T-helper 2 cell treated with Interferon-gamma antibody and Interleukin-4, amounts not matched to agents 5 μg/mL and 100 μg/mL, for 36 hours (primary cell): ENCODE results near the gene COPZ2.
A peak's percentile ranks its signal among the peaks of the same experiment; 100 is the strongest.

ENCODE experiments used
- DNase-seq: peaks from one replicate; pipeline ENCODE4 v3.0.0; 2021; ENCODE audit warnings: low spot score
- H3K27ac Mint-ChIP-seq: one replicate; pipeline ENCODE4 v1.8.0; 2021; ENCODE audit warnings: mild to moderate bottlenecking, mixed read lengths
- H3K27me3 Mint-ChIP-seq: one replicate; pipeline ENCODE4 v1.8.0; 2021; ENCODE audit warnings: low read depth, mixed read lengths
- H3K36me3 Mint-ChIP-seq: one replicate; pipeline ENCODE4 v1.8.0; 2021; ENCODE audit warnings: low read depth, mixed read lengths
- H3K4me1 Mint-ChIP-seq: one replicate; pipeline ENCODE4 v1.8.0; 2021; ENCODE audit warnings: low read depth, mixed read lengths
- H3K4me3 Mint-ChIP-seq: one replicate; pipeline ENCODE4 v1.8.0; 2022; ENCODE audit warnings: mild to moderate bottlenecking, moderate library complexity, mixed read lengths
- H3K9me3 Mint-ChIP-seq: one replicate; pipeline ENCODE4 v1.8.0; 2021; ENCODE audit warnings: mixed read lengths

COPZ2 gene

DNA sequence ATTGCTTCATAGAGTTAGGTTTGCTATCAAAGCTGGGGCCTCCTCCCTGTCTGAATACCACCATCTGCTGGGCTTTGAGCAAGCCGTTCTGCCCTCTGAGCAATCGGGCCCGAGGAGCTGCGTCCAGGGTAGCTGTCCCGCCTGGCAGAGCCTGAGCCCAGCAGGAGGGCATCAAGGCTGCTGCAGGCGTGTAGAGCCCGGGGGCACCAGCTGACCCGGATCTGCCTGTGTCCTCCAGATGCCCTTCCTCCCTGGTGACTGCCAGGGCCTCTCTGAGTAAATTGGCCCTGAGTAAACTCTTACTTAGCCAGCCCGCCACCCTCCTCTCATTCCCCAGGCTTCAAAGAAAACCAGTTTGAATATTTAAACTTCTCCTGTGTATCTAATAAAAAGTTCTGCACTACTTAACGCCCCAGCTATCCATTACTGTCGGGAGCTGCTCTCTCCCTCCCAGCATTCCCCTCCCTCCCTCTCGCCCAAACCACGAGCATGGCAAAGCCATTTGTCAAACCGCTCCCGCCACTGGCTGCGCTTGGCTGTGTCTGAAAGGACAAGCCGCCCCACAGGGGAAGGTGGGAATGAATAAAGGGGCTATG is 50.3 kb downstream of the COPZ2 start:
- H3K4me1 Mint-ChIP-seq = peaks cover 17% of the 10 kb centered on the region
- H3K27me3 Mint-ChIP-seq = peaks cover 4% of the 10 kb centered on the region
- H3K36me3 Mint-ChIP-seq = peaks cover 19% of the 10 kb centered on the region
- H3K9me3 Mint-ChIP-seq = no peaks in the 10 kb centered on the region
- no peak overlapping the region for H3K4me3 Mint-ChIP-seq
- DNase-seq = no peak
- no peak overlapping the region for H3K27ac Mint-ChIP-seq

DNA sequence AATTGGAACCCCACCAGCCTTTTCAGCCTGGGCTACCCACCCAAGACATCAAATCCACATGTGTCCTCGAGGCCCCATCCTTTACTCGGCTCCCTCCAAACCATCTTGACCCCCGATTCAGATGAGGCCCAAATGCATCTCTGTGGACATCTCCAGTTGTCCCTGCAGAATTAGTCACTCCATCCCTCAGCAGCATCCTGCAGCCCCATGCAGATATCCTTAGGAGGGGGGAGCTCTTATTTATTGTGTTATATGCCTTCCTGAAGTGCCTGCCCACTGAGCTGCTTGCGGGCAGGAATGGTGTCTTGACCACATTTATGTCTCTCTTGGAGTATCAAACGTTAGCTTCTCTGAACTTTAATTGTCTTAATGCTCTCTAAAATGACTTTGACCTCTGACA is 51.1 kb downstream of the COPZ2 start:
- Mint-ChIP-seq H3K9me3 (no peaks in the 10 kb centered on the region), H3K27me3 (no peaks in the 10 kb centered on the region), H3K36me3 (peaks cover 19% of the 10 kb centered on the region), H3K27ac (no peak overlapping the region), H3K4me3 (no peak overlapping the region), H3K4me1 (peaks cover 17% of the 10 kb centered on the region)
- no peak for DNase-seq

DNA sequence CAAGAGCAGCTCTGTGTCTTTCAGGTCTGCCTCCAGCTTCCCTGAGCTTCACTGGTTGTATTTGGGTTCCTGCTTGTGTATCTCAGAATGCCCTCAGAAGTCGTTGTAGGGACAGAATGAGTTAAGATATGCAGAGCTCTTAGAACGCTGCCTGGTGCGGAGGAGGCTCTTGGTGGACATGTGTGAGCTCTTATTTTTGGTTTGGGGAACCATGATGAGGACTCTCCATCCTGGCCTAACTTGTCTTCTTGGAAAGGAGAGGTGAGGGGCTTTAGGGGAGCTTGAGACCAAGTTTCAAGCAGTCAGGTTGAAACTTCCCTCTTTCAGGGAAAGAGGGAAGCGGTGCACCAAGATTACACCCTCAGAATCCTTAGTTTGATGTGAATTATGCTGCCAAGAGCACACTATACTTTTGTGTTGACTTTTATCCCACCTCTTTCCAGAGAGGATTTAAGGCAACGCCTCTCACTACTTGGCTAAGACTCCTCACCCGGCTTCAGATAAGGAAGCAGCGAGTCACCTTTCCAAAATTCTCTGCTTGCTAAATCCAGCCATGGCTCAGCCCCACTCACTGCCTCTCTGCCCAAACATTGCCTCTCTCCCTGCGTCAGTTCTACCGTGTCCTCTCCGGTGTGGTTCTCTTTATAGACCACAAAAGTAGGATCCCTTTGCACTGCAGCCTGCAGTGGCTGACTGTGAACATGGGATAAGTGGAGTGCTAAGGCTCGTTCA is 53.9 kb downstream of the COPZ2 start:
- no peak for DNase-seq
- Mint-ChIP-seq H3K27ac (no peak overlapping the region), H3K9me3 (no peaks in the 10 kb centered on the region), H3K36me3 (peaks cover 39% of the 10 kb centered on the region), H3K27me3 (no peaks in the 10 kb centered on the region), H3K4me1 (peaks cover 13% of the 10 kb centered on the region), H3K4me3 (no peak overlapping the region)

DNA sequence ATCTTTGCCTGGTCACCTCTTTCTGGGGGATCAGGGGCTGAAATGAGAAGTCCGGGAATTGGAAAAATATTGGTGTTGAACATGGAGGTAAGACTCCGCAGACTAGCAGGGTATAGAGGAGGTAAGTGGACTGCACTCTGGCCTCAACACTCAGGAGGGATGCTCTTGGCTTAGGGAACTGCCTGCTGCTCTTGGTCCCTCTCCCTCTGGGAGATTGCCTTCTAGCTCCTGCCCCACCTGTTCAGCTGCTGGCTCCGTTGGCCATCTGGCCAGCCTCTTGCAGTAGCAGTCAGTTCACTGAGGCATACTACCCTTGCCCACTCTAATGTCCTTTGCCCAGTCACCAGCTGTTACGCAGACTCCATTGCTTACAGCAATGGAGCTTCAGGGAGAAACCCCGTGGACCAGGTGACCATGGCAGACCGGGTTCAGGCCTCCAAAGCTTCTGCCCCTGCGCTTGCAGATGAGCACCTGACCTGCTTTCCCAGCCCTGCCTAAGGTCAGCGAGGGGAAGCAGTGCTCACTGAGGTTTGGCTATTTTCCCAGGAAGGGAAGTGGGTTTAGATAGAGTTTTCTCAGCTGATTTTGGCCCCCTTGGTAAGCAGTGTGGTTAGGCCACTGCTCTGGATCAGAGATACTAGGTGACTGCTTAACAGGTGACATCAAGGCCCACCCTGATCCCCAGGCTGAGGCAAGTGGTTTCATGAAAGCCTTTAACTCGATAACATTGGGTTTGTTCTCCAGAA is 54.8 kb downstream of the COPZ2 start:
- peaks cover 44% of the 10 kb centered on the region for H3K36me3 Mint-ChIP-seq

DNA sequence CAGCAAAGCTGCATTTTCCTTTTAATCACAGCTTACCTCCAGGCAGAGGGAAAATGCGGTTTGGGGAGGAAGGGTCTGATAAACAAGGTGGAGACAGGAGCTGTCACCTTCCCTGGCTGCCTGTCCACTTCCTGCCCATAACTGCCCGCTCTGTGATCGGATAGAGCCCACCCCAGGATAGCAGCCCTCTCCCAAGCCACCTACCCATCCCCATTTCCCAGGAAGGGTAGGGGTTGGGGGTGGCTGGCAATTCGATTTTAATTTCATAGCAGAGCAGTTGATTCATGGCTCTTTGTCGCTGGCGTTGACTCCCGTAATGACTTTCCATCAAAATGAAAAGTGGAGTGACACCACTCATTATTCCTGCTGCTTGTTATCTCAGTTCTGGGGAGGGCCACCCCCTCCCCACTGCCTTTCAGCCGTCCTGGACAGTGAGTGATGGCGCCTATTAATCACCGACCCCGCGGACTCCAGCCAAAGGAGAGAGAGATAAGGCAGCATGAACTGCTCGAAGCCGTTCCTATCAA is 55.4 kb downstream of the COPZ2 start:
- no peaks in the 10 kb centered on the region for H3K27me3 Mint-ChIP-seq
- no peak overlapping the region for H3K4me3 Mint-ChIP-seq
- no peak for DNase-seq
- no peaks in the 10 kb centered on the region for H3K9me3 Mint-ChIP-seq
- no peak overlapping the region for H3K27ac Mint-ChIP-seq
- peaks cover 47% of the 10 kb centered on the region for H3K36me3 Mint-ChIP-seq
- peaks cover 11% of the 10 kb centered on the region for H3K4me1 Mint-ChIP-seq

More for the DNA sequence above, 54.8 kb downstream of the COPZ2 start:
- H3K4me1 Mint-ChIP-seq = peaks cover 11% of the 10 kb centered on the region
- H3K27ac Mint-ChIP-seq = no peak overlapping the region
- no peak for DNase-seq
- no peak overlapping the region for H3K4me3 Mint-ChIP-seq
- no peaks in the 10 kb centered on the region for H3K27me3 Mint-ChIP-seq
- no peaks in the 10 kb centered on the region for H3K9me3 Mint-ChIP-seq

DNA sequence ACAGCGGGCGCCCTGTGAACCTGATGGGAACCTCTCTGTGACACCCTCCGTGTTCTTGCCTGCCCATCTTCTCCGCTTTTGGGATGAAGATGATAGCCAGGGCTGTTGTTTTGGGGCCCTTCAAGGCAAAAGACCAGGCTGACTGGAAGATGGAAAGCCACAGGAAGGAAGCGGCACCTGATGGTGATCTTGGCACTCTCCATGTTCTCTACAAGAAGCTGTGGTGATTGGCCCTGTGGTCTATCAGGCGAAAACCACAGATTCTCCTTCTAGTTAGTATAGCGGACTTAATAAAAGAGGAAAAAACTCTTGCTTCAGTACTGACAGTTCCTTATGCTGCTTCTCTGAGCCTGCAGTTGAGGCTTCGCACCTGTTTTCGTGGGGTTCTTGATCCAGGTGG is 56.1 kb downstream of the COPZ2 start:
- peak overlapping the region; percentile 22 for H3K4me3 Mint-ChIP-seq
- H3K9me3 Mint-ChIP-seq = no peaks in the 10 kb centered on the region
- peaks cover 11% of the 10 kb centered on the region for H3K4me1 Mint-ChIP-seq
- H3K27me3 Mint-ChIP-seq = no peaks in the 10 kb centered on the region
- H3K27ac Mint-ChIP-seq = no peak overlapping the region
- DNase-seq = no peak
- H3K36me3 Mint-ChIP-seq = peaks cover 50% of the 10 kb centered on the region

DNA sequence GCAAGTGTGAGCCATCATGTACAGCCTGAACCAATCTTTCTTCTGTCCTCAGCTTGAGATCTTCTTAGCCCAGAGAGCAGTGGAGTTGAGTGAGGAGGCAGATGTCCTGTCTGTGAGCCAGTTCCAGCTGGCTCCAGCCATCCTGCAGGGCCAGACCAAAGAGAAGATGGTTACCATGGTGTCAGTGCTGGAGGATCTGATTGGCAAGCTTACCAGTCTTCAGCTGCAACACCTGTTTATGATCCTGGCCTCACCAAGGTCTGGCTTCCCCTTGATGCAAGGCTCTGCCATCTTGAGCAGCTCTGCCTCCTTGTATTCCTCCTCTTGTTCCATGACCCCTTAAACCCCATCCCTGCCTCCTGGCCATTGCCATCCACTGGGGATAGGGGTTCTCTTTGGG is 57.1 kb downstream of the COPZ2 start:
- H3K4me1 Mint-ChIP-seq = peaks cover 11% of the 10 kb centered on the region

DNA sequence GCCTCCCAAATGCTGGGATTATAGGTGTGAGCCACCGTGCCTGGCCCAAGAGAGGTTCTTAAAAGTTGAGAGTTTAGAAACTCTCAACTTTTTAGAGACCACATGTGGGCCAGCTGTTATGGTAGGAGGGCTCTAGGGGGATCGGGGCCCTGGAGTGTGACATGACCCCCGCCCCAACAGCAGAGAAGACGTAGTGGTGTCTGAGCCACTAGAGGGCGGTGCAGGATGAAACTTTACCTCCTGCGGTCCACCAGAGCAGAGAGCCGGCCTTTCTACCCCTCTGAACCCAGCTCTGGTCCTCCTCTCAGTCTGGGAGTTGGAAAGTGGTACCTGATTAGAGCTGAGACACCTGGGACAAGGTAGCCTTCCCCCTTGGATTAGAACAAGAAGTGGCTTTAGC is 59.3 kb downstream of the COPZ2 start:
- peak; percentile 15 for DNase-seq
- Mint-ChIP-seq H3K27ac (no peak overlapping the region), H3K4me3 (no peak overlapping the region), H3K4me1 (peaks cover 10% of the 10 kb centered on the region), H3K9me3 (no peaks in the 10 kb centered on the region), H3K27me3 (no peaks in the 10 kb centered on the region), H3K36me3 (peaks cover 52% of the 10 kb centered on the region)

More for the DNA sequence above, 57.1 kb downstream of the COPZ2 start:
- H3K4me3 Mint-ChIP-seq = no peak overlapping the region
- no peaks in the 10 kb centered on the region for H3K9me3 Mint-ChIP-seq
- H3K27ac Mint-ChIP-seq = no peak overlapping the region
- H3K36me3 Mint-ChIP-seq = peaks cover 50% of the 10 kb centered on the region
- no peak for DNase-seq
- no peaks in the 10 kb centered on the region for H3K27me3 Mint-ChIP-seq
